GM23338 (cell line): ENCODE measurements around the gene SPATA18. TPM values are rescaled to one million over a fixed set of nuclear protein-coding genes. Genes with fewer than 3 reads are reported as not detected.

ENCODE experiments used
- ATAC-seq: fragments of 200-7000 bp; cut with Tn5 transposase; 3 replicates; pipeline ENCODE4 v1.9.1; 2020
- DNase-seq: peaks from one replicate; pipeline ENCODE4 v3.0.0-alpha.2; 2015; ENCODE audit warnings: low spot score
- H2AFZ ChIP-seq: fragments of 200-600 bp; sonication (generic); 2 replicates; pipeline ENCODE4 v1.8.0; 2016; ENCODE audit warnings: antibody characterized with exemption, mild to moderate bottlenecking, moderate library complexity
- H3F3A ChIP-seq: fragments of 200-600 bp; sonication (generic); replicated peaks from 2 replicates; pipeline ENCODE4 v1.8.0; 2017; ENCODE audit warnings: antibody characterized with exemption, mixed run types, low read depth
- H3K27ac ChIP-seq: fragments of 200-600 bp; sonication (generic); 2 replicates; pipeline ENCODE4 v1.6.1; 2016; ENCODE audit warnings: low read depth
- H3K27me3 ChIP-seq: fragments of 200-600 bp; sonication (generic); 2 replicates; pipeline ENCODE4 v1.8.0; 2016; ENCODE audit warnings: mild to moderate bottlenecking, mixed run types, moderate library complexity; ENCODE audit not compliant: insufficient read depth
- H3K36me3 ChIP-seq: fragments of 200-600 bp; sonication (generic); 2 replicates; pipeline ENCODE4 v1.8.0; 2016; ENCODE audit warnings: mild to moderate bottlenecking; ENCODE audit not compliant: insufficient read depth
- H3K4me1 ChIP-seq: fragments of 200-600 bp; sonication (generic); 2 replicates; pipeline ENCODE4 v1.8.0; 2016; ENCODE audit warnings: mild to moderate bottlenecking, moderate library complexity; ENCODE audit not compliant: insufficient read depth
- H3K4me2 ChIP-seq: fragments of 200-600 bp; sonication (generic); 2 replicates; pipeline ENCODE4 v1.7.1; 2017; ENCODE audit warnings: mixed run types
- H3K4me3 ChIP-seq: fragments of 200-600 bp; sonication (generic); 2 replicates; pipeline ENCODE4 v1.6.1; 2016; ENCODE audit warnings: mixed run types
- H3K79me2 ChIP-seq: fragments of 200-600 bp; sonication (generic); replicated peaks from 2 replicates; pipeline ENCODE4 v1.8.0; 2017; ENCODE audit warnings: mild to moderate bottlenecking; ENCODE audit not compliant: insufficient read depth
- H3K9me2 ChIP-seq: fragments of 200-600 bp; sonication (generic); 2 replicates; pipeline ENCODE4 v1.8.0; 2017; ENCODE audit not compliant: insufficient read depth
- H4K20me1 ChIP-seq: fragments of 200-600 bp; sonication (generic); replicated peaks from 2 replicates; pipeline ENCODE4 v1.8.0; 2017; ENCODE audit warnings: mild to moderate bottlenecking; ENCODE audit not compliant: insufficient read depth
- H3K27ac Mint-ChIP-seq: 2 replicates; pipeline ENCODE4 v1.8.0; 2020; ENCODE audit warnings: inconsistent platforms, mild to moderate bottlenecking, moderate library complexity, mixed read lengths
- H3K27me3 Mint-ChIP-seq: 3 replicates; pipeline ENCODE4 v1.8.0; 2022; ENCODE audit warnings: low read depth, mild to moderate bottlenecking, moderate library complexity, mixed read lengths, inconsistent platforms; ENCODE audit not compliant: insufficient read depth, poor library complexity
- H3K36me3 Mint-ChIP-seq: 3 replicates; pipeline ENCODE4 v1.8.0; 2021; ENCODE audit warnings: low read depth, mild to moderate bottlenecking, inconsistent platforms, moderate library complexity, mixed read lengths
- H3K4me1 Mint-ChIP-seq: 3 replicates; pipeline ENCODE4 v1.8.0; 2020; ENCODE audit warnings: mild to moderate bottlenecking, inconsistent platforms, mixed read lengths
- H3K4me3 Mint-ChIP-seq: 3 replicates; pipeline ENCODE4 v1.8.0; 2021; ENCODE audit warnings: moderate library complexity, mild to moderate bottlenecking, inconsistent platforms, mixed read lengths
- H3K9me3 Mint-ChIP-seq: 3 replicates; pipeline ENCODE4 v1.8.0; 2020; ENCODE audit warnings: moderate library complexity, mild to moderate bottlenecking, inconsistent platforms, mixed read lengths
- CTCF ChIP-seq, 2 experiments: fragments of 200-600 bp in 1 of 2; sonication (generic) in 1 of 2; conservative IDR thresholded peaks; 2 replicates each; pipeline versions ENCODE4 v1.5.1 to v1.6.1; 2016 to 2017; ENCODE audit warnings: antibody characterized with exemption in 2 of 2, low read depth in 2 of 2, mild to moderate bottlenecking in 2 of 2, moderate library complexity in 1 of 2
- ETS1 ChIP-seq: IDR thresholded peaks from 2 replicates; pipeline ENCODE4 v1.6.1; 2016; ENCODE audit warnings: antibody characterized with exemption
- JUNB ChIP-seq: IDR thresholded peaks from one replicate; pipeline ENCODE4 v1.6.1; 2016; ENCODE audit warnings: antibody characterized with exemption; ENCODE audit not compliant: unreplicated experiment
- ZNF114 ChIP-seq: fragments of 250-450 bp; sonication (Bioruptor Pico); IDR thresholded peaks from 2 replicates; pipeline ENCODE4 v1.5.0; 2020; ENCODE audit warnings: mild to moderate bottlenecking, moderate library complexity
- ZNF331 ChIP-seq: fragments of 250-450 bp; sonication (Bioruptor Pico); IDR thresholded peaks from 2 replicates; pipeline ENCODE4 v1.5.0; 2020; ENCODE audit warnings: low read depth, mild to moderate bottlenecking, moderate library complexity
- ZNF462 ChIP-seq: fragments of 250-450 bp; sonication (Bioruptor Pico); IDR thresholded peaks from 2 replicates; pipeline ENCODE4 v1.5.0; 2020; ENCODE audit warnings: mild to moderate bottlenecking, moderate library complexity
- polyA plus RNA-seq: library from polyadenylated mRNA; unstranded; fragments of >200 nt; fragmentation: Nextera tagmentation; extraction: Ambion mirVana; gene quantifications from 2 replicates; pipeline ENCODE4 v1.2.1, GENCODE V29; 2016
- total RNA-seq: library from RNA; depleted of rRNA; stranded (reverse); fragments of >200 nt; shearing (Covaris generic); gene quantifications from 2 replicates; pipeline ENCODE4 v1.2.3, GENCODE V29; 2014

Gene SPATA18
- total and polyA plus RNA-seq, 2 experiments from 2014 or later, result 1.5 to 2.5 TPM

GRCh38 chr4:52052475-52052780 lies 1.3 kb downstream of the SPATA18 start:
- H3K4me2 ChIP-seq, result peak overlapping the region; percentile 88
- peaks cover 8% of the 10 kb centered on the region; the same call in 2 of the 3 replicates for H3K36me3 Mint-ChIP-seq
- peak; percentile 5; the same call in 1 of the 3 replicates for ATAC-seq

More at GRCh38 chr4:52052475-52052780, 1.3 kb downstream of the SPATA18 start:
- peaks cover 40% of the 10 kb centered on the region for H3K27me3 ChIP-seq
- Mint-ChIP-seq H3K4me3 (peak overlapping the region; percentile 87), H3K27ac (peak overlapping the region; percentile 53), H3K4me1 (peaks cover 28% of the 10 kb centered on the region), H3K27me3 (peaks cover 22% of the 10 kb centered on the region), H3K9me3 (peaks cover 12% of the 10 kb centered on the region)
- peaks cover 25% of the 10 kb centered on the region for H3K4me1 ChIP-seq
- H3F3A ChIP-seq, result no peaks in the 10 kb centered on the region
- peak overlapping the region; percentile 92 for H3K4me3 ChIP-seq
- H2AFZ ChIP-seq, result peak overlapping the region; percentile 87
- H3K27ac ChIP-seq, result no peak overlapping the region
- DNase-seq, result peak; percentile 26
- peaks cover 7% of the 10 kb centered on the region; the same call in 1 of the 2 replicates for H3K9me2 ChIP-seq
- TF ChIP-seq CTCF (conservative IDR thresholded peaks at IDR 0.05; ENCODE audit: low read depth in 2 of 2) (no peak), ZNF462 (CRISPR knock-in tag) (no peak), ZNF114 (no peak), ETS1 (no peak), ZNF331 (no peak), JUNB (no peak)
- H3K79me2 ChIP-seq, result no peaks in the 10 kb centered on the region
- H4K20me1 ChIP-seq, result no peaks in the 10 kb centered on the region
- 0 out of 2 replicates have a peak, but pooled peaks cover 3% of the 10 kb centered on the region for H3K36me3 ChIP-seq
